OCI-LY7 (cell line): ENCODE results near the gene TXNRD1. TPM values are rescaled to one million over a fixed set of nuclear protein-coding genes. Genes with fewer than 3 reads are reported as not detected.

ENCODE experiments used
- BruUV-seq: library from RNA; stranded (reverse); fragments of 400-500 nt; replicated peaks from 2 replicates; lab custom pipeline; 2021; lab: Mats Ljungman, UMichigan
- CTCF ChIA-PET: fragments of 300-600 bp; sonication (Branson Sonifier 250); formaldehyde crosslinking; loops from one replicate; lab custom pipeline; 2022; ENCODE audit warnings: antibody characterized with exemption; ENCODE audit not compliant: unreplicated experiment; lab: Charles Lee
- POLR2A ChIA-PET: fragments of 300-600 bp; sonication (Branson Sonifier 250); formaldehyde crosslinking; loops from one replicate; lab custom pipeline; 2022; ENCODE audit warnings: antibody characterized with exemption; lab: Charles Lee
- DNase-seq: peaks from one replicate; pipeline ENCODE4 v3.0.0-alpha.2; 2015; ENCODE audit warnings: low spot score
- H2AFZ ChIP-seq: fragments of 200-600 bp; sonication (generic), shearing (Covaris generic); 2 replicates; pipeline ENCODE4 v1.6.1; 2014; ENCODE audit warnings: mild to moderate bottlenecking, antibody characterized with exemption, low read length, moderate library complexity
- H3K27ac ChIP-seq: fragments of 200-600 bp; sonication (generic); 2 replicates; pipeline ENCODE4 v1.5.1; 2014; ENCODE audit warnings: mixed run types, low read depth, mild to moderate bottlenecking, moderate library complexity, low read length, inconsistent platforms; ENCODE audit not compliant: poor library complexity, severe bottlenecking
- H3K36me3 ChIP-seq: fragments of 200-600 bp; sonication (generic); 2 replicates; pipeline ENCODE4 v1.6.1; 2014; ENCODE audit warnings: mild to moderate bottlenecking, antibody characterized with exemption, low read length, moderate library complexity, mixed read lengths; ENCODE audit not compliant: insufficient read depth
- H3K4me1 ChIP-seq: fragments of 200-600 bp; sonication (generic); 2 replicates; pipeline ENCODE4 v1.5.1; 2014; ENCODE audit warnings: mild to moderate bottlenecking, low read length; ENCODE audit not compliant: insufficient read depth, poor library complexity, severe bottlenecking
- H3K4me2 ChIP-seq: fragments of 200-600 bp; sonication (generic); 2 replicates; pipeline ENCODE4 v1.6.1; 2014; ENCODE audit warnings: mild to moderate bottlenecking, low read length
- H3K4me3 ChIP-seq: fragments of 200-600 bp; sonication (generic); 2 replicates; pipeline ENCODE4 v1.5.1; 2014; ENCODE audit warnings: mild to moderate bottlenecking, low read depth, low read length; ENCODE audit not compliant: poor library complexity, severe bottlenecking
- H3K79me2 ChIP-seq: fragments of 200-600 bp; sonication (generic); 2 replicates; pipeline ENCODE4 v1.6.1; 2016; ENCODE audit warnings: low read depth, mild to moderate bottlenecking, low read length, moderate library complexity, mixed read lengths; ENCODE audit not compliant: insufficient read depth
- H3K9me2 ChIP-seq: fragments of 200-600 bp; sonication (generic); 2 replicates; pipeline ENCODE4 v1.6.1; 2016; ENCODE audit warnings: mild to moderate bottlenecking, low read length, mixed read lengths; ENCODE audit not compliant: insufficient read depth
- H3K9me3 ChIP-seq: fragments of 200-600 bp; sonication (generic); 2 replicates; pipeline ENCODE4 v1.6.1; 2014; ENCODE audit warnings: mild to moderate bottlenecking, mixed run types, low read length, mixed read lengths
- H4K20me1 ChIP-seq: fragments of 200-600 bp; sonication (generic); 2 replicates; pipeline ENCODE4 v1.6.1; 2014; ENCODE audit warnings: mild to moderate bottlenecking, antibody characterized with exemption, low read length, moderate library complexity, mixed read lengths; ENCODE audit not compliant: insufficient read depth
- CTCF ChIP-seq: fragments of 200-600 bp; sonication (generic); conservative IDR thresholded peaks from 2 replicates; pipeline ENCODE4 v1.5.1; 2014; ENCODE audit warnings: mild to moderate bottlenecking, antibody characterized with exemption, low read length, moderate library complexity, mixed read lengths
- EZH2phosphoT487 ChIP-seq: fragments of 200-600 bp; sonication (generic); IDR thresholded peaks from 2 replicates; pipeline ENCODE4 v1.6.1; 2018; ENCODE audit warnings: low read depth, borderline replicate concordance, mild to moderate bottlenecking, mixed run types, antibody characterized with exemption, low read length, moderate library complexity, mixed read lengths
- intact Hi-C: fragments of 100-400 bp; cut with micrococcal nuclease; formaldehyde crosslinking; loops from one replicate; pipeline ENCODE4 v1.10.0; 2022; ENCODE audit not compliant: unreplicated experiment
- total RNA-seq, 2 experiments: library from RNA; depleted of rRNA in 1 of 2; stranded (reverse); fragments of >200 nt in 1 of 2; shearing (Covaris generic) in 1 of 2; gene quantifications; 2 replicates each; pipeline ENCODE4 v1.2.3, GENCODE V29; 2014 to 2022

TXNRD1 gene
- total RNA-seq, 2 experiments from 2014 or later, result 117 to 132 TPM

- H2AFZ ChIP-seq, result no peak overlapping the region
- H3K79me2 ChIP-seq, result peaks cover 7% of the 10 kb centered on the region; the same call in 1 of the 2 replicates
- no peak overlapping the region for H3K27ac ChIP-seq
- H3K4me3 ChIP-seq, result no peak overlapping the region
- intact Hi-C loops, result no loop called here
- H3K36me3 ChIP-seq, result peaks cover 97% of the 10 kb centered on the region
- H4K20me1 ChIP-seq, result no peaks in the 10 kb centered on the region
- H3K4me2 ChIP-seq, result no peak overlapping the region
- no peak for TF ChIP-seq EZH2phosphoT487
- TF ChIP-seq CTCF, result no peak
- no peak for DNase-seq
- H3K9me2 ChIP-seq, result no peaks in the 10 kb centered on the region
- ChIA-PET CTCF (interaction anchor here (0.6 kb wide), 1 partner anchor 11 kb away, joined by 3 read pairs; no protein-coding TSS in a partner anchor), POLR2A (interaction anchor here (1.2 kb wide), 1 partner anchor 64 kb away, joined by 3 read pairs; no protein-coding TSS in a partner anchor)
- no peaks in the 10 kb centered on the region for H3K4me1 ChIP-seq
- no peaks in the 10 kb centered on the region for H3K9me3 ChIP-seq
- no TSS peak for BruUV-seq
Measured at GRCh38 chr12:104317538-104318210, 102.1 kb downstream of the TXNRD1 start.

GRCh38 chr12:104319028-104319427 lies 103.4 kb downstream of the TXNRD1 start:
- Histone ChIP-seq H3K4me2 (no peak overlapping the region), H4K20me1 (no peaks in the 10 kb centered on the region), H3K9me3 (no peaks in the 10 kb centered on the region), H2AFZ (no peak overlapping the region), H3K36me3 (peaks cover 88% of the 10 kb centered on the region), H3K79me2 (0 out of 2 replicates have a peak, but pooled peaks cover 3% of the 10 kb centered on the region), H3K4me1 (no peaks in the 10 kb centered on the region), H3K27ac (no peak overlapping the region), H3K4me3 (no peak overlapping the region), H3K9me2 (no peaks in the 10 kb centered on the region)
- ChIA-PET CTCF (no interaction called here), POLR2A (interaction anchor here (0.6 to 1.2 kb wide), 3 partner anchors 21 to 66 kb away, joined by 3 read pairs; no protein-coding TSS in a partner anchor)
- intact Hi-C loops, result no loop called here
- no peak for TF ChIP-seq EZH2phosphoT487
- TF ChIP-seq CTCF, result no peak
- no TSS peak for BruUV-seq
- no peak for DNase-seq
